Chondrocyte (in vitro differentiated cells): ENCODE measurements around the gene PPM1H. TPM values are rescaled to one million over a fixed set of nuclear protein-coding genes. Genes with fewer than 3 reads are reported as not detected.
"Not testable (repeated sequence)": the region's sequence is repeated elsewhere in the genome, so short reads cannot be mapped to it uniquely, and the experiment has no call there.

Experiments used
- DNase-seq: peaks from one replicate; pipeline ENCODE4 v3.0.0; 2021; ENCODE audit warnings: mixed read lengths, low spot score
- H3K27ac Mint-ChIP-seq: one replicate; pipeline ENCODE4 v1.8.0; 2021; ENCODE audit warnings: mild to moderate bottlenecking, moderate library complexity, mixed read lengths; ENCODE audit not compliant: unreplicated experiment
- H3K27me3 Mint-ChIP-seq: 2 replicates; pipeline ENCODE4 v1.8.0; 2021; ENCODE audit warnings: low read depth, mixed read lengths
- H3K36me3 Mint-ChIP-seq: 2 replicates; pipeline ENCODE4 v1.8.0; 2021; ENCODE audit warnings: low read depth, mixed read lengths
- H3K4me1 Mint-ChIP-seq: 2 replicates; pipeline ENCODE4 v1.8.0; 2021; ENCODE audit warnings: low read depth, mild to moderate bottlenecking, mixed read lengths
- H3K4me3 Mint-ChIP-seq: one replicate; pipeline ENCODE4 v1.8.0; 2021; ENCODE audit warnings: mild to moderate bottlenecking, moderate library complexity, mixed read lengths; ENCODE audit not compliant: unreplicated experiment
- H3K9me3 Mint-ChIP-seq: 2 replicates; pipeline ENCODE4 v1.8.0; 2021; ENCODE audit warnings: low read depth, mixed read lengths
- CTCF ChIP-seq: fragments of 200-600 bp; sonication (generic); IDR thresholded peaks from 2 replicates; pipeline ENCODE4 v1.5.0; 2021; ENCODE audit warnings: antibody characterized with exemption, mild to moderate bottlenecking, moderate library complexity
- total RNA-seq: library from RNA; stranded (reverse); gene quantifications from 3 replicates; pipeline ENCODE4 v1.2.1, GENCODE V29; 2021

The PPM1H gene
- total RNA-seq, 1 donor from 2014 or later, result 34.3 TPM

GRCh38 chr12:62976110-62976662, 41.2 kb upstream of the PPM1H start:
- Mint-ChIP-seq H3K27ac (no peak overlapping the region), H3K4me1 (peaks cover 12% of the 10 kb centered on the region), H3K9me3 (peaks cover 3% of the 10 kb centered on the region), H3K4me3 (no peak overlapping the region), H3K27me3 (no peaks in the 10 kb centered on the region), H3K36me3 (peaks cover 3% of the 10 kb centered on the region)
- no peak for DNase-seq
- TF ChIP-seq CTCF, result no peak

- Mint-ChIP-seq H3K4me1 (peaks cover 28% of the 10 kb centered on the region), H3K27me3 (no peaks in the 10 kb centered on the region), H3K27ac (peak overlapping the region; percentile 19), H3K9me3 (peaks cover 3% of the 10 kb centered on the region), H3K36me3 (peaks cover 3% of the 10 kb centered on the region), H3K4me3 (no peak overlapping the region)
- TF ChIP-seq CTCF, result no peak
- DNase-seq, result no peak
These were observed 37.0 kb upstream of the PPM1H start for GRCh38 chr12:62971769-62972525.

GRCh38 chr12:62969695-62970094, 34.7 kb upstream of the PPM1H start:
- no peaks in the 10 kb centered on the region for H3K27me3 Mint-ChIP-seq

GRCh38 chr12:62967701-62968100, 32.8 kb upstream of the PPM1H start:
- Mint-ChIP-seq H3K27me3 (no peaks in the 10 kb centered on the region), H3K4me3 (no peak overlapping the region), H3K4me1 (peaks cover 37% of the 10 kb centered on the region), H3K36me3 (no peaks in the 10 kb centered on the region), H3K27ac (peak overlapping the region; percentile 8), H3K9me3 (no peaks in the 10 kb centered on the region)
- TF ChIP-seq CTCF, result no peak
- no peak for DNase-seq

More at GRCh38 chr12:62969695-62970094, 34.7 kb upstream of the PPM1H start:
- no peaks in the 10 kb centered on the region for H3K9me3 Mint-ChIP-seq
- no peak for TF ChIP-seq CTCF
- no peak for DNase-seq
- H3K27ac Mint-ChIP-seq, result no peak overlapping the region
- H3K36me3 Mint-ChIP-seq, result no peaks in the 10 kb centered on the region
- peaks cover 37% of the 10 kb centered on the region for H3K4me1 Mint-ChIP-seq
- H3K4me3 Mint-ChIP-seq, result no peak overlapping the region

- H3K4me3 Mint-ChIP-seq, result no peak overlapping the region
- H3K27me3 Mint-ChIP-seq, result no peaks in the 10 kb centered on the region
- H3K9me3 Mint-ChIP-seq, result no peaks in the 10 kb centered on the region
- no peak for DNase-seq
- H3K4me1 Mint-ChIP-seq, result peaks cover 34% of the 10 kb centered on the region
- no peak for TF ChIP-seq CTCF
- H3K27ac Mint-ChIP-seq, result peak overlapping the region; percentile 70
- no peaks in the 10 kb centered on the region for H3K36me3 Mint-ChIP-seq
These were observed 32.1 kb upstream of the PPM1H start for GRCh38 chr12:62966990-62967506.

GRCh38 chr12:62966446-62966989, 31.6 kb upstream of the PPM1H start:
- not testable (repeated sequence) for H3K36me3 Mint-ChIP-seq, H3K9me3 Mint-ChIP-seq, H3K4me3 Mint-ChIP-seq, H3K27me3 Mint-ChIP-seq, DNase-seq
- H3K4me1 Mint-ChIP-seq, result peaks cover 29% of the 10 kb centered on the region
- peak overlapping the region; percentile 70 for H3K27ac Mint-ChIP-seq

GRCh38 chr12:62965700-62966099, 30.8 kb upstream of the PPM1H start:
- not testable (repeated sequence) for H3K27me3 Mint-ChIP-seq, H3K36me3 Mint-ChIP-seq, H3K9me3 Mint-ChIP-seq

GRCh38 chr12:62965242-62965641, 30.3 kb upstream of the PPM1H start:
- not testable (repeated sequence) for H3K4me3 Mint-ChIP-seq, H3K9me3 Mint-ChIP-seq, H3K27me3 Mint-ChIP-seq, H3K36me3 Mint-ChIP-seq, DNase-seq
- Mint-ChIP-seq H3K4me1 (peaks cover 24% of the 10 kb centered on the region), H3K27ac (peak overlapping the region; percentile 32)

More at GRCh38 chr12:62965700-62966099, 30.8 kb upstream of the PPM1H start:
- peaks cover 24% of the 10 kb centered on the region for H3K4me1 Mint-ChIP-seq
- H3K27ac Mint-ChIP-seq, H3K4me3 Mint-ChIP-seq, DNase-seq: not testable (repeated sequence)
